Keratinocyte (primary cell): ENCODE measurements around the gene C2orf92.

ENCODE experiments used
- CTCF ChIP-seq, 3 experiments: IDR thresholded peaks in 1 of 3; conservative IDR thresholded peaks in 1 of 3; optimal IDR thresholded peaks in 1 of 3; 2 replicates in 2 of 3; 3 replicates in 1 of 3; pipeline versions ENCODE3 to v1.5.1; 2011; ENCODE audit warnings: low read length in 3 of 3, mild to moderate bottlenecking in 3 of 3, moderate library complexity in 2 of 3, control low read depth in 1 of 3, inconsistent platforms in 1 of 3; ENCODE audit not compliant: insufficient read depth in 2 of 3; ENCODE audit errors: extremely low read depth in 1 of 3
- EZH2 ChIP-seq: IDR thresholded peaks from one replicate; pipeline ENCODE4 v1.6.1; 2012; ENCODE audit warnings: inconsistent platforms, mild to moderate bottlenecking, low read length, moderate library complexity

- TF ChIP-seq EZH2 (no peak), CTCF (optimal IDR thresholded peaks at IDR 0.05 in 1 of 3, IDR thresholded peaks at IDR 0.05 in 1 of 3, conservative IDR thresholded peaks at IDR 0.05 in 1 of 3; ENCODE audit: extremely low read depth in 1 of 3, insufficient read depth in 2 of 3, low read length in 3 of 3) (no peak)
Observed at GRCh38 chr2:97734061-97735051, 64.8 kb downstream of the C2orf92 start.
